GM12891 (cell line): ENCODE measurements around the gene PDZRN3.

Experiments
- DNase-seq: peaks from one replicate; pipeline ENCODE4 v3.0.0; 2011; ENCODE audit warnings: low spot score; ENCODE audit not compliant: insufficient read length
- FAIRE-seq: peaks from 2 replicates; lab custom pipeline; 2011; peaks lifted over from hg19 to GRCh38; lab: Jason Lieb, UNC
- PAX5 ChIP-seq: IDR thresholded peaks from 2 replicates; pipeline ENCODE4 v1.6.1; 2011; ENCODE audit warnings: low read length, moderate library complexity, mild to moderate bottlenecking; ENCODE audit not compliant: insufficient read depth, severe bottlenecking
- POLR2A ChIP-seq: IDR thresholded peaks from 2 replicates; pipeline ENCODE4 v1.6.1; 2011; ENCODE audit warnings: low read depth, low read length, control low read depth
- POLR2AphosphoS5 ChIP-seq: IDR thresholded peaks from 2 replicates; pipeline ENCODE4 v1.6.1; 2011; ENCODE audit warnings: low read depth, low read length, control low read depth
- POU2F2 ChIP-seq: IDR thresholded peaks from 2 replicates; pipeline ENCODE4 v1.6.1; 2011; ENCODE audit warnings: low read depth, mild to moderate bottlenecking, control low read depth, low read length, moderate library complexity
- SPI1 ChIP-seq: IDR thresholded peaks from 2 replicates; pipeline ENCODE4 v1.6.1; 2011; ENCODE audit warnings: low read depth, low read length, control low read depth
- TAF1 ChIP-seq: IDR thresholded peaks from 2 replicates; pipeline ENCODE4 v1.6.1; 2011; ENCODE audit warnings: low read depth, low read length, control low read depth

PDZRN3 gene

GRCh38 chr3:73503781-73504180 lies 121.0 kb downstream of the PDZRN3 start:
- FAIRE-seq (peak; percentile 78), DNase-seq (peak; percentile 14)
- TF ChIP-seq PAX5 = no peak
- no peak for TF ChIP-seq POU2F2
- no peak for TF ChIP-seq POLR2A
- no peak for TF ChIP-seq SPI1
- no peak for TF ChIP-seq POLR2AphosphoS5
- no peak for TF ChIP-seq TAF1

DNA sequence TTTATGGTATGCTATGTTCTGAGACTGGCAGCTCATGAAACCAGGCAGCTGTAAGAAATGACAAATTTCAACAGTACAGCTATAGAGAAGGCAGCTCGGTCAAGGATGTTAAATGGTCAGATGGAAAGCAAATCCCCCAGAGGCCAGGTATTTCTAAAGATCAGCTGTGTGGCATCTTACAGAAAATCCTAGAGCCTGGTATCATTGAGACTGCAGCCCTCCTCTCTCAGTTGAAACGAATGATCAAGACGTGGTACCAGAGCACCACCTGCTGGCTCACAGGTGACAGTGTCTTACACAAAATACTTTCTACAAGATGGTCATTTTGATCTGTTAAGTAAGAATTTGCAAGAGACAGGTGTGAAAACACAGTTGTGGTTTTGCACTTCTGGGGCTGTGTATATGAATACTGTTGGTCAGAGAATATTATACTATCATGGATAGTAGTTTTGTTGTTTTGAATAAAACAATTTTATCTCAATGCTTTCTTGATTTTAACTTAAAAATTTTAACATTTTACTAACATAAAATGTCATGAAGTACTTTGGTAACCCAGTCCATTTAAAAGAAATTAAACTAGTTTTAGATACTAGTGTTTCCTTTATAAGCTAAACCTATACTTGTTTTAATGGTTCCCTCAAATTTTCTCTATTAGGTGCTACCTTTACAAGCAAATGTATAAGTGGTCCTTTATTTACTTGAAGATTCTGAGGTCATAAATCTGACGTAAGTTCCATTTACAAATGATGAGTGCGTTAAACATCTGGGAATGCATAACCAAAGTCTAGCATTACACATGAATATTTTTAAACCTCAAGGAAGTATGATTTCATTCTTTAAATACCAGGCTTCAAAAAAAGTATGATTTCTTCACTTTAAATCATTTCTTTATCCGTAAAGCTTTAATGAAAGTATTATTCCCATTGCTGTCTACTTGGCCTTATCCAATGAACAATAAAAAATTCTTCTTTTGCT lies 121.8 kb downstream of the PDZRN3 start:
- no peak for TF ChIP-seq PAX5
- TF ChIP-seq SPI1 = no peak
- no peak for TF ChIP-seq TAF1
- TF ChIP-seq POLR2AphosphoS5 = no peak
- TF ChIP-seq POLR2A = no peak
- TF ChIP-seq POU2F2 = no peak
- peak; percentile 42 for DNase-seq
- FAIRE-seq = peak; percentile 88

- FAIRE-seq = no peak
- TF ChIP-seq POLR2AphosphoS5 (no peak), POU2F2 (no peak), SPI1 (no peak), TAF1 (no peak)
- no peak for DNase-seq
Observed at GRCh38 chr3:73500321-73500720, 124.4 kb downstream of the PDZRN3 start.

- FAIRE-seq (no peak), DNase-seq (no peak)
- no peak for TF ChIP-seq SPI1
- TF ChIP-seq TAF1 = no peak
- peak; percentile 19 for TF ChIP-seq PAX5
- TF ChIP-seq POU2F2 = no peak
- no peak for TF ChIP-seq POLR2AphosphoS5
- TF ChIP-seq POLR2A = no peak
Observed at GRCh38 chr3:73499787-73500186, 125.0 kb downstream of the PDZRN3 start.

GRCh38 chr3:73498764-73499622 lies 125.7 kb downstream of the PDZRN3 start:
- TF ChIP-seq POLR2AphosphoS5 (no peak), SPI1 (no peak), TAF1 (no peak), PAX5 (no peak), POU2F2 (no peak), POLR2A (no peak)
- FAIRE-seq (peak; percentile 20), DNase-seq (no peak)

DNA sequence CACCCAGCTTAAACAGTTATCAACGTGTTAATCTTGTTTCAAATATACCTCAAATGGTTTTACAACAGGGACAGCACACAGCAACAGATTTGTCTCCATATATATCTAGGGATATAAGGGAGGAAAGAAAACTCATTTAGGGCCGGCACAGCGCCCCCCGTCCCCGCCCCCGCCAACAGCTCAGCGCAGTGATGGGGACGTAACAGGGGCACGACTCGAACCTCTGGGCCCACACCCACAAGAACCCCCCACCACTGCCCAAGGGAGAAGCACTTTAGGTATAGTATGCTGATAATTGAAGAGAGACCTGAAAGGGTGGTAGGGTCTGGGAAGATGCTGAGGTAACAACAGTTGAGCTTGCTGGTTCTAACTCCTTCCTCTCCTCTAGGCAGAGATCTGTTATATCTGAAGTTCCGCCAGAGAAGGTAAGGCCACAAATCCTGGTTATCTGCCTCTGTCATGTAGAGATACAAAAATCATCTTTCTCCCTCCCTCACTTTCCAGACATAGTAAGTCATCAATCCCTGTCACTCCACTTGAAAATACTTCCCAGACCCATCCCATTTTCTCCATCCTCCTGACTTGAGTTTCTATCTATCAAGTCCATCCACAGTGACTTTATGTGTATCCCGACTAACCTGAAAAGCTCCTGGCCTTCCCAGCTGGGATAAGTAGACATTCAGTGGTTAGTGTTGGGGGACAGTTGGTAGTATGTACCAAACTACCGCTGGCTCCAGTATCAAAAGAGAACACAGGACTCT lies 126.9 kb downstream of the PDZRN3 start:
- TF ChIP-seq TAF1 (no peak), PAX5 (no peak), SPI1 (no peak), POLR2AphosphoS5 (no peak), POU2F2 (no peak), POLR2A (no peak)
- no peak for FAIRE-seq
- no peak for DNase-seq

- FAIRE-seq = no peak
- no peak for TF ChIP-seq POLR2A
- TF ChIP-seq POU2F2 = no peak
- no peak for TF ChIP-seq PAX5
- no peak for TF ChIP-seq SPI1
- no peak for TF ChIP-seq TAF1
- TF ChIP-seq POLR2AphosphoS5 = no peak
- DNase-seq = no peak
Observed at GRCh38 chr3:73493543-73494308, 131.0 kb downstream of the PDZRN3 start.

- TF ChIP-seq TAF1 (no peak), POLR2AphosphoS5 (no peak), POU2F2 (no peak), SPI1 (no peak), POLR2A (no peak), PAX5 (no peak)
- FAIRE-seq (no peak), DNase-seq (no peak)
Observed at GRCh38 chr3:73492186-73492585, 132.6 kb downstream of the PDZRN3 start.

DNA sequence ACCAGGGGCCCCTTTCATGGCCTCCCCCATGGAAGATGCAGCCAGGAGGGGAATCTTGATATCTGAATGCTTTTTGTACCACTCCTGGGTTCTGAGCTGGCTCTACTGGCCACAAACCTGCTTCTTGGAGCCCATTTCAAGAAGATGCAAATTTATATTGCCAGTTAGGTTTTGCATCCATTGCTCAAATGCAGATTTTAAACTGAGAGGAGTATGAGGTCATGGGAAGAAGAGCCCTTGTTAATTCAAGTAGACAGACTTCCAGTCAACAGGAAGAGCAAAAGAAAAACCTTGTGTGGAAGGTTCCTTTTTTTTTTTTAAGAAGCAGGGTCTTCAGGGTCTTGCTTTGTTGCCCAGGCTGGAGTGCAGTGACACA lies 133.5 kb downstream of the PDZRN3 start:
- no peak for DNase-seq
- FAIRE-seq = no peak
- TF ChIP-seq POU2F2 = no peak
- no peak for TF ChIP-seq TAF1
- no peak for TF ChIP-seq POLR2A
- TF ChIP-seq PAX5 = no peak
- no peak for TF ChIP-seq POLR2AphosphoS5
- no peak for TF ChIP-seq SPI1
